Measurements from ENCODE around the gene NOTCH1.

The NOTCH1 gene

DNA sequence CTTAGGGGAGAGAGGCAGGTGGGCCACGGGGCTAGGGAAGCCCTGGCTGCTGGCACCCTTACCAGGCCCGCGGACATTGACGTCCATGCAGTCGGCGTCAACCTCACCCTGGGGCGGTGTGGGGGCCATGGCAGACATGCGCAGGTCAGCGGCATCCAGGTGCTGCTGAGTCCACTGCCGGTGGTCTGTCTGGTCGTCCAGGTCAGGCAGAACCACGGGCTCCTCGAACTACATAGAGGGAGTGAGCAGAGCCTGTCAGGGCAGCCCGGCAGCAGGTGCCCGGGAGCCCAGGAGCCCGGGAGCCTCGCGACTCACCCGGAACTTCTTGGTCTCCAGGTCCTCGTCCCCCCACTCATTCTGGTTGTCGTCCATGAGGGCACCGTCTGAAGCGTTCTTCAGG lies 44.2 kb downstream of the NOTCH1 start:
- DNase-seq (ENCODE audit: low spot score) = no peak

- no peak for DNase-seq (ENCODE audit: low spot score)
Observed at GRCh38 chr9:136499935-136500910, 45.6 kb downstream of the NOTCH1 start.

GRCh38 chr9:136499071-136499934 lies 46.5 kb downstream of the NOTCH1 start:
- DNase-seq (ENCODE audit: low spot score) = no peak

- DNase-seq (ENCODE audit: low spot score) = no peak
Observed at GRCh38 chr9:136497916-136498695, 47.7 kb downstream of the NOTCH1 start.

DNA sequence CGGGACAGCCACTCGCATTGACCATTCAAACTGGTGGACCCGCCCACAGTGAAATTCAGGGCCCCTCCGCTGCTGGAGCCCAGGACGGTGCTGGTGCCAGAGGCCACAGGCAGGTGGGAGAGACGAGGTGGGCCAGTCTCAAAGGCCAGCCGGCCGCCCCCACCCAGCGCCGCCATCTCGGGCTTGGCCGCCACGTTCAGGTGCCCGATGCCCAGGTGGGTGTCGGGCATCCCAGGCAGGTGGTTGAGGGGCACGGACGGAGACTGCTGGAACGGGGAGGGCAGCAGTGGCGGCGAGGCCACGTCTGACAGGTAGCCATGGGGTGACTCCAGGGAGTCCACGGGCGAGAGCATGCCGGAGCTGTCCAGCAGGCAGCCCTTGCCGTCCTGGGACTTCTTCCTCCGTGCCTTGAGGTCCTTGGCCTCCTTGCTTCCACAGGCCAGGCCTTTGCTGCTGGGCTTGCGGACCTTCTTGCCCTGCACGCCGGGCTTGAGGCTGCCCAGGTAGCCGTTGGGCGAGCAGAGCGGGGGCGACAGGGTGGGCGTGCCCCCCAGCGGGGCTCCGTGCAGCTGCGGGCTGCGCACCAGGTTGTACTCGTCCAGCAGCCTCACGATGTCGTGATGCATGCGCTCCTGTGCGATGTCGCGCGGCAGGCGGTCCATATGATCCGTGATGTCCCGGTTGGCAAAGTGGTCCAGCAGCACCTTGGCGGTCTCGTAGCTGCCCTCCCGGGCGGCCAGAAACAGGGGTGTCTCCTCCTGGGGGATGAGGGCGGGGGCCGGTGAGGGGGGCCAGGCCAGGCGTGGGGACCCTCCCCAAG lies 48.8 kb downstream of the NOTCH1 start:
- DNase-seq (ENCODE audit: low spot score) = no peak

DNA sequence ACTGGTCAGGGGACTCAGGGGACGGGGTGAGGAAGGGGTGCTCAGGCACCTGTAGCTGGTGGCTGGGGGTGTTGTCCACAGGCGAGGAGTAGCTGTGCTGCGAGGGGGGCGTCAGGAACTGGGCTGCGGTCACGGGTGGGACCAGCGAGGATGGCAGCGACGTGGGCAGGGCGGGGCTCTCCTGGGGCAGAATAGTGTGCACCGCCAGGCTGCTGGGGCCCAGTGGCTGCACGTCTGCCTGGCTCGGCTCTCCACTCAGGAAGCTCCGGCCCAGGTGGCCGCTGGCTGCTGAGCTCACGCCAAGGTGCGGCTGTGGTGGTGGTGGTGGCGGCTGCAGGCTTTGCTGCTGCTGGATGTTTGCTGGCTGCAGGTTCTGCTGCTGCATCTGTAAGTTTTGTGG lies 49.7 kb downstream of the NOTCH1 start:
- no peak for DNase-seq (ENCODE audit: low spot score)

DNA sequence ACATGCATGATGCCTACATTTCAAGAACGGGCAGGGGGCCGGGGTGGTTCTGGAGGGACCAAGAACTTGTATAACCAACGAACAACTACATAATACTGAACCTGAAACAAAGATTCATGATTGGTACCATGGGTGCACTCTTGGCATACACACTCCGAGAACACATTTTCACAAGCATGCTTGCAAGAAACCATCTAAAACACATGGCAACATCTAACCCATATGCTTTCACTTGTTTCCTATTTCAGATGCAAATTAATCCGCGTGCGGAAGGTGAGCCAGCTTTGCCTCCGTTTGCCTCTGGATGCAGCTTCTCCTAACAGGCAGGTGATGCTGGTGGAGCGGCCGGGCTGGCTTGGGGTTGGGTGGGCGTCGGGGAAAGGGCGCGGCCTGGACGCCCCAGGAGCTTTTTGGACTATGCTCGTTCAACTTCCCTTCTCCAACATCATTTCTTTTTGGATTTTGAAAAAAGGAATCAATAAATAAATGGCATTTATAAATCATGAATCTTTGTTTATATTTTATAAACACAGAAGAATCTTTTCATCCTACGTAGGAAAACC lies 50.5 kb downstream of the NOTCH1 start:
- no peak for DNase-seq (ENCODE audit: low spot score)

- no peak for DNase-seq (ENCODE audit: low spot score)
Observed at GRCh38 chr9:136494531-136495215, 51.2 kb downstream of the NOTCH1 start.

DNA sequence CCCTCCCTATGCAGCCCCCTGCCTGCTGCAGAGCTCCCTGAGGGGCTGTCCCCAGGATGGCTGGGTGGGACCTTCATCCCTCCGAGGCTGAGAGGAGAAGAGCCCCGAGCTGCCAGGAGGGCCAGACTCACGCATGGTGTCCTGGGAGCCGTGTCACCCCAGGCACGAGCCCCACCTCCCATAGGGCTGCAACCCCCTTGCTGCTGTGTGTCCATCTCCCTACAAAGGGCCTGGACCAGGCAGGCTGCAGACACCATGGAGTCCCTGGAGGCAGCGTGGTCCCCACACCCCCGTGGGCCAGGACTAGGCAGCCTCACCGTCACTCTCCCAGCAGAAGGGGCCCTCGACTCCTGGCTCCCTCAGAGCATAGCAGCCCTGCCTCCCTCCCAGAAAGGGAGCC lies 51.8 kb downstream of the NOTCH1 start:
- no peak for DNase-seq (ENCODE audit: low spot score)

DNA sequence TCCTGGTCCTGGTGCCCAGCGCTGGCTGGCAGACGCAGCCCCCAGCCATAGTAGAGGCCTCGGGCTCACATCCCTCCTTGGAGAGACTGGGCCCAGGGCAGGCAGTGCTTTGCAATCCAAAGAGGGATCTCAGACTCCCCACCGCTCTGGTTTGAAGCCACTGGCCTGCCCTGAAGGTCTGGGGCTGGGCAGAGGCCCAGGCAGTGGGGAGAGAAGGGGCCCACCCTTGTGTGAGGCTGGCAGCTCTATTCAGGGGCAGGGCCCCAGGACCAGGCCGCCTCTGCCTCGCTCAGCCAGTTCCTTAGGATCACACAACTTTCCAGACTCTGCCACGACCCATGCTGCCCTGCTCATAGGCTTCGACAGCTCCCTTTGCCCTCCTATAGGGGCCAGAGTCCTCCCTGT lies 52.3 kb downstream of the NOTCH1 start:
- DNase-seq (ENCODE audit: low spot score) = no peak

- DNase-seq (ENCODE audit: low spot score) = no peak
Observed at GRCh38 chr9:136492978-136493522, 52.8 kb downstream of the NOTCH1 start.

DNA sequence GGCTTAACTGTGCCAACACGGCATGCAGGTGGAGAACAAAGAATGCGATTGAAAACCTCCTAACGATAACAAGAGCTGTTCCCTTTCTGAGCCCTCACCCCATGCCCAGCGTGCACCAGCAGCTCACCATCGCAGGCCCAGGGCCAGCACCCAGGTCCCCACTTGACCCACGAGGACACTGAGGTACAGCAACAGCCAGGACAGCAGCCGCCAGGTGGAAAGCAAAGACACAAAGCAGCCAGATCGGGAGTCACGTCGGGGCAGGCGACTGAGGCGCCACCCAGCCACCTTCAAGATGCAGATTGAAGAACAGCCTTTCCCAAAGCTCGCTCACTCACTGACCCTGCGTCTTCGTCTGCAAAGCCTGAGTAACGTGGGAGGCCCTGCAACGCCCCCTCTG lies 56.1 kb downstream of the NOTCH1 start:
- DNase-seq (ENCODE audit: low spot score) = no peak

GRCh38 chr9:136488247-136489214 lies 57.3 kb downstream of the NOTCH1 start:
- DNase-seq (ENCODE audit: low spot score) = peak; percentile 51

GRCh38 chr9:136487672-136488071 lies 58.2 kb downstream of the NOTCH1 start:
- no peak for DNase-seq (ENCODE audit: low spot score)

DNA sequence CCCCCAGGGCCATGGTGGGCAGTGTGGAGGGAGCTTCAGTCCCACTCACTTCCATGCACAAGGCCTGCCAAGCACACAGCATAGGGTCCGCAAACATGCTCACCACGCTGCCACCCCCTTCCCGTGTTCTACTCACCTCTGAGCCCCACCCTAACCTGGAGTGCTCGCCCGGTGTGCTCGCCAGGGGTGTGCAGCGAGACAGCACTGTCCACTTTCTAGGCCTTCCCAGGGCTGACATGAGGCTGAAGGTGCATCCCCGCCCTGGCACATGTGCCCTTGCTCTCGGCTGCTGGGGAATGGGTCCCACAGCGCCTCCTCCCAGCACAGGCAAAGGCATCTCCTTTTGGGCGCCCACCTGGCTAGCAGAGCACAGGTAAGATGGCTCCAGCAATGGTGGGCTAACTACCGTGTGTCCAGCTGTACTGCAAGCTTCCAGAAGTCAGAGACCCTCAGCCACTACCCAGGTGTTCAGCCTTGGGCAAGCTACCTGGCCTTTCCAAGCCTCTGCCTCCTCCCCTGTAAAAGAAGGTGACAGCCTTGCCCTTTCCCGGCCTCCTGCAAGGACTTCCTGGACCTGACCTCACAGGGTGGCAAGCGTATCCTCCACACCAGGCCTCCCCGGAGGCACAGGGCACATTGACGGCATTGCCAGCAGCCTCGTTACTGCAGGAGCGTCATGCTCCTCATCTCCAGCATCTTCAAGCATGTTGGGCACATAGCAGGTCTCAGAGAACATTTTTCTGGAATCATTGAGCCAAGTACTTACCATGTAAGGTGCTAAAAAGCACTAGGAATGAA lies 58.8 kb downstream of the NOTCH1 start:
- DNase-seq (ENCODE audit: low spot score) = no peak

DNA sequence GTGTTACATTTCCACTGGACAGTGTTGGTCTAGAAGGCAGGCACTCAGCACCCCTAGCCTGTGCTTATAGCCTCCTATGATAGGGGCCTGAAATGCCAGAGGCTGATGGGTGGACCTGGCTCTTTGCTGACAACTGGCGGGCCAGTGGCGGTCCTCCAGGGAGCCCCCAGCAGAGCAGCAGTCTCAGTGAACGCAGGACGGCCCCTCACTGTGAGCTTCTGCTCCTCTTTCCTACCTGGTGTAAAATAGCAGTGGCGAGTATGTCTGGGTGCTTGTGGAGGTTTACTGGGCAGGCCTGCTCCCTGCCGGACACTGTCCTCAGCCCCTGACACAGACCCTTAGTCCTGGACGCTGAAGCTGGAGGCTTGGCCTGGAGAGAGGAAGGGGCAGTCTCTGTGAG lies 59.7 kb downstream of the NOTCH1 start:
- DNase-seq (ENCODE audit: low spot score) = no peak

- DNase-seq (ENCODE audit: low spot score) = peak; percentile 88
Observed at GRCh38 chr9:136485049-136486045, 60.5 kb downstream of the NOTCH1 start.
